Activated CD4-positive, alpha-beta T cell treated with anti-CD3 and anti-CD28 coated beads for 36 hours (primary cell): Measurements from ENCODE around the gene DENND2D. TPM values are rescaled to one million over a fixed set of nuclear protein-coding genes. Genes with fewer than 3 reads are reported as not detected.
A peak's percentile ranks its signal among the peaks of the same experiment; 100 is the strongest.

ENCODE experiments used
- ATAC-seq: fragments of 200-7000 bp; cut with Tn5 transposase; one replicate; pipeline ENCODE4 v1.10.0; 2021; ENCODE audit warnings: mild to moderate bottlenecking, moderate library complexity
- CTCF ChIA-PET: fragments of 350-600 bp; sonication (Branson Sonifier 250); formaldehyde crosslinking; loops from one replicate; lab custom pipeline; 2021; ENCODE audit warnings: antibody characterized with exemption; lab: Charles Lee
- POLR2A ChIA-PET: fragments of 350-600 bp; sonication (Branson Sonifier 250); formaldehyde crosslinking; loops from one replicate; lab custom pipeline; 2021; ENCODE audit warnings: antibody characterized with exemption, inconsistent platforms; lab: Charles Lee
- DNase-seq: peaks from one replicate; pipeline ENCODE4 v3.0.0-alpha.2; 2020
- H3K27ac Mint-ChIP-seq: one replicate; pipeline ENCODE4 v1.8.0; 2021; ENCODE audit warnings: mixed read lengths
- H3K27me3 Mint-ChIP-seq: one replicate; pipeline ENCODE4 v1.8.0; 2021; ENCODE audit warnings: mixed read lengths
- H3K36me3 Mint-ChIP-seq: one replicate; pipeline ENCODE4 v1.8.0; 2021; ENCODE audit warnings: low read depth, mixed read lengths
- H3K4me1 Mint-ChIP-seq: one replicate; pipeline ENCODE4 v1.8.0; 2021; ENCODE audit warnings: mixed read lengths
- H3K4me3 Mint-ChIP-seq: one replicate; pipeline ENCODE4 v1.8.0; 2021; ENCODE audit warnings: mild to moderate bottlenecking, moderate library complexity, mixed read lengths
- H3K9me3 Mint-ChIP-seq: one replicate; pipeline ENCODE4 v1.8.0; 2021; ENCODE audit warnings: low read depth, mixed read lengths
- intact Hi-C, 2 experiments: fragments of 100-400 bp; cut with DNase I in 1 of 2; cut with micrococcal nuclease in 1 of 2; formaldehyde crosslinking; loops; one replicate each; pipeline versions ENCODE4 v1.14.2 to v1.15.1; 2022 to 2024; cut with DNase I, micrococcal nuclease
- total RNA-seq, 2 experiments: library from RNA; stranded (reverse); gene quantifications; one replicate each; pipeline ENCODE4 v1.2.3, GENCODE V29; 2021

The DENND2D gene, protein sequence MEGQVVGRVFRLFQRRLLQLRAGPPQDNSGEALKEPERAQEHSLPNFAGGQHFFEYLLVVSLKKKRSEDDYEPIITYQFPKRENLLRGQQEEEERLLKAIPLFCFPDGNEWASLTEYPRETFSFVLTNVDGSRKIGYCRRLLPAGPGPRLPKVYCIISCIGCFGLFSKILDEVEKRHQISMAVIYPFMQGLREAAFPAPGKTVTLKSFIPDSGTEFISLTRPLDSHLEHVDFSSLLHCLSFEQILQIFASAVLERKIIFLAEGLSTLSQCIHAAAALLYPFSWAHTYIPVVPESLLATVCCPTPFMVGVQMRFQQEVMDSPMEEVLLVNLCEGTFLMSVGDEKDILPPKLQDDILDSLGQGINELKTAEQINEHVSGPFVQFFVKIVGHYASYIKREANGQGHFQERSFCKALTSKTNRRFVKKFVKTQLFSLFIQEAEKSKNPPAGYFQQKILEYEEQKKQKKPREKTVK
- 100 to 1,000 TPM; 174 to 190 TPM for total RNA-seq

DNA sequence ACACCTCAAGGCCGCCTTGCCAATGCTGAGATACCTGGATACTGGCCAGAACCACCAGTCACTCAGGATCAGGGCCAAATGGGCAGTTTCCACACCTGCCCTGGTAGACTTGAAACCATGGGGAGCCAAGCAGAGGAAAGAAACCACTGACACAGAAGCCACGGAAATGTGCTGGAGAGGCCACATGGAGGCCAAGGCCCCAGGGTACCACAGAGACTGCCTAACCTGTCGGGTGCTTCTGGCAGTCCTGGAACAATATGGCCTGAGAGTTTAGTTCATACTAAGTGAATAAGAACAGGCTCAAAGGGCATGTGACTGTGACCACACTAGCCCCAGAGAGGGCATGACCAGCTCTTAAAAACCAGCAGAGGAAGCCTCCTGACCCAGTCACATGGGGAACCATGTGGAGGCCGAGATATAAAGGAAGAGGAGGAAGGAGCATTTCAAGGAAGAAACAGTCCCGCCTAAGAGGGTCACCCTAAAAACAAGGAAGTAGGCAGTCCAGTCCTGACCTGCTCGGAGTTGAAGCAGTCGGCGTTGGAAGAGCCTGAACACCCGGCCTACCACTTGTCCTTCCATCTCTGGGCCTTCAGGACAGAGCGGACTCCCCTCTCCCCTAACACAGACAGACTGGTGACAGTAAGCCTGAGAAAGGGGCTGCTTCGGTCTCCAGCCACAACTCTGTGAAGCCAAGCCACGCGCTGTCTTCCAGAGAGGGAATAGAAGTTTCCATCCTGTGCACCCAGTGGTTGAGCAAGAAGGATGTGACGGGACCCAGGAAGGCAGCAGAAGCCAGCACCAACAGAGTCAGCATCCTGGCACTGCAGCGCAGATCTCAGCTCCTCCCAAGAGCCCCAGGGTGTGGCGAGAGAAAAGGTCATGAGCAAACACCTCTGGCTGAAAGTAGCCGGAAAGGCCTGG, at the start of gene DENND2D:
DENND2D (minus strand) TSS at position 766 of the 921 bp plus-strand sequence; CDS start at position 579, 187 bp downstream.
- H3K27me3 Mint-ChIP-seq = no peaks in the 10 kb centered on the region
- ChIA-PET POLR2A (interaction anchor here (0.6 to 2.7 kb wide), 5 partner anchors 9 to 46 kb away, joined by 4 to 19 read pairs (median 5); no protein-coding TSS in a partner anchor), CTCF (interaction anchor here (1.0 to 9.1 kb wide), 5 partner anchors 9 to 240 kb away, joined by 3 to 115 read pairs (median 6); no protein-coding TSS in a partner anchor)
- peaks cover 55% of the 10 kb centered on the region for H3K36me3 Mint-ChIP-seq
- intact Hi-C loops = loop anchor here (1.0 to 5.0 kb wide), 9 partner anchors 9 to 557 kb away; partner anchors contain the start of genes ATP5PB (in 1 of the 2), CEPT1 (in 1 of the 2), DDX20 (in 1 of the 2) and DRAM2 (in 1 of the 2)
- H3K9me3 Mint-ChIP-seq = no peaks in the 10 kb centered on the region
- peak within 1 kb of the TSS; percentile 98 for H3K27ac Mint-ChIP-seq
- DNase-seq = peak; percentile 84
- peaks cover 61% of the 10 kb centered on the region for H3K4me1 Mint-ChIP-seq
- peak; percentile 74 for ATAC-seq
- H3K4me3 Mint-ChIP-seq = peak within 1 kb of the TSS; percentile 96

GRCh38 chr1:111249960-111250359, 49.5 kb upstream of the DENND2D start:
- Mint-ChIP-seq H3K4me3 (no peak overlapping the region), H3K9me3 (no peaks in the 10 kb centered on the region), H3K27ac (no peak overlapping the region), H3K4me1 (peaks cover 16% of the 10 kb centered on the region), H3K36me3 (no peaks in the 10 kb centered on the region), H3K27me3 (no peaks in the 10 kb centered on the region)
- ChIA-PET CTCF (interaction anchor here (0.6 to 1.7 kb wide), 3 partner anchors 8 to 314 kb away, joined by 3 to 5 read pairs (median 3); no protein-coding TSS in a partner anchor), POLR2A (interaction anchor here (0.6 kb wide), 1 partner anchor 13 kb away, joined by 3 read pairs; no protein-coding TSS in a partner anchor)
- no peak for DNase-seq
- intact Hi-C loops = no loop called here
- no peak for ATAC-seq

DNA sequence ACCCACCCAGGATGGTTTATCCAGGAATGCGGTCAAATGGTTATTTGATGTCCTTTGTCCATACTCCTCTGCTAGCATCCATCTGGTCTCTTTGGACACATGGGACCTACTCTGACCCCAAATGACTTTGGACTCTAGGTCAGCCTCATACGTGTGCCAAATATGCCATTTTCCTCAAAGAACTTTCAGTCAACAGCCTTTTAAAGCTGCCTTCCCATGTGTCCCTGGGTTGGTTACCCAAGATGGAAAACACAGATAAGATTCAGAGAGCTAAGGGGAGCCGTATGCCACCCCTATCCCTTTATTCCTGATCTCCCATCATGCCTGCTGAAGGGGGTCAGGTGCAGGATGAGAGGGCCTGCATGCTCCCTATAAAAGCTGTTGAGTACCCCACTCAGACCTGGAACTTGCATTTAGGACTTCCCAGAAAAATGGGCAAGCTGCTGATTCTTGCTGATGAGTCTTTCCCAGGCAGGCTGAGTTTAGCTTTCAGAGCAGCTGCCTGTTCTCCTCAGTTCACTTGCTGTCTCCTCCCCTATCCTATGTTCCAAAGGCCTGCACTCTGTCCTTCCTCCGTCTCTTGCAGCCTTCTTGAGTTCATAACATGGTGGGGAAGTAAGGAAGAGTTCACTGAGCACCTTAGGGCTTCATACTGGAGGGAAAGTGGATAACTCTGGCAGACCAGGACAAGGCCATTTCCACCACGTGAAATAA, 46.8 kb upstream of the DENND2D start:
- no peaks in the 10 kb centered on the region for H3K9me3 Mint-ChIP-seq
- H3K27ac Mint-ChIP-seq = no peak overlapping the region

GRCh38 chr1:111242805-111243523, 42.5 kb upstream of the DENND2D start:
- no peaks in the 10 kb centered on the region for H3K27me3 Mint-ChIP-seq
- intact Hi-C loops = no loop called here
- H3K4me1 Mint-ChIP-seq = no peaks in the 10 kb centered on the region
- peaks cover 2% of the 10 kb centered on the region for H3K36me3 Mint-ChIP-seq
- ChIA-PET CTCF (interaction anchor here (1.2 kb wide), 1 partner anchor 157 kb away, joined by 5 read pairs; no protein-coding TSS in a partner anchor), POLR2A (no interaction called here)
- no peak for DNase-seq
- H3K4me3 Mint-ChIP-seq = no peak overlapping the region
- ATAC-seq = no peak
- H3K27ac Mint-ChIP-seq = no peak overlapping the region
- H3K9me3 Mint-ChIP-seq = no peaks in the 10 kb centered on the region

More for the DNA sequence above, 46.8 kb upstream of the DENND2D start:
- no peak for DNase-seq
- Mint-ChIP-seq H3K4me3 (no peak overlapping the region), H3K27me3 (no peaks in the 10 kb centered on the region), H3K4me1 (peaks cover 13% of the 10 kb centered on the region), H3K36me3 (no peaks in the 10 kb centered on the region)
- no peak for ATAC-seq
- CTCF ChIA-PET = interaction anchor here (0.8 kb wide), 1 partner anchor 25 kb away, joined by 3 read pairs; no protein-coding TSS in a partner anchor
- intact Hi-C loops = no loop called here
- POLR2A ChIA-PET = no interaction called here

- no peaks in the 10 kb centered on the region for H3K27me3 Mint-ChIP-seq
- POLR2A ChIA-PET = no interaction called here
- no peak overlapping the region for H3K4me3 Mint-ChIP-seq
Measured at GRCh38 chr1:111241797-111242196, 41.4 kb upstream of the DENND2D start.

DNA sequence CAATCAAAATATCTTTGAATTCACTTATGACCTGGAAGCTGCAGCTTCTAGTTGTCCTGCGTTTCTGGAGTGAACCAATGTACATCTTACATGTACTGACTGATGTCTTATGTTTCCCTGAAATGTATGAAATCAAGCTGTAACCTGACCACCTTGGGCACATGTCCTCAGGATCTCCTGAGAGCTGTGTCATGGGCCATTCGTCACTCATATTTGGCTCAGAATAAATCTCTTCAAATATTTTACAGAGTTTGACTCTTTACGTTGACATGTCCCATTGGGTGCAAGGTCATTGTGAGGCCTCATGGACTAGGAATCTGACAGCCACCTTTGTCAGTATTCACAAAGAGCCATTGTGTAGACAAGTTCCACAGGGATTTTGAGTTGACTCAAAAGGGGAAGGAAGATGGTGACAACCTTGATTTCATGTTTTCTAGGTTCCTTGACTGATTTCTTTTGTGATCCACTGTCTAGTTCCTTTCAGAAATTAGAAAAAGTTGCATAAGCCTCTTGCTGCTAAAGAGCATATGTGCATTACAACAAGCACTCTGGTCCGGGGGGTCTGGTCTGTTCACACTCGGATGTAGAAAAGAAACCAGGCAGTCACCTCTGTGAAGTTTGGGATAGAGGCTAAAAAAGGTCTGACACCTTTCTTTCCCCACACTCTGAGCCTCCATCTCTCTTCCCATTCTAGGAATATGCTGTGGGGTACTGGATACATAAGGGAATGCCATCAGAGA, 37.8 kb upstream of the DENND2D start:
- DNase-seq = no peak
- H3K4me3 Mint-ChIP-seq = no peak overlapping the region
- peaks cover 4% of the 10 kb centered on the region for H3K36me3 Mint-ChIP-seq
- peaks cover 10% of the 10 kb centered on the region for H3K4me1 Mint-ChIP-seq
- ChIA-PET POLR2A (no interaction called here), CTCF (no interaction called here)
- H3K27ac Mint-ChIP-seq = no peak overlapping the region
- no peak for ATAC-seq
- no peaks in the 10 kb centered on the region for H3K27me3 Mint-ChIP-seq
- intact Hi-C loops = no loop called here
- H3K9me3 Mint-ChIP-seq = no peaks in the 10 kb centered on the region

More at GRCh38 chr1:111241797-111242196, 41.4 kb upstream of the DENND2D start:
- Mint-ChIP-seq H3K9me3 (no peaks in the 10 kb centered on the region), H3K4me1 (no peaks in the 10 kb centered on the region), H3K36me3 (peaks cover 2% of the 10 kb centered on the region), H3K27ac (no peak overlapping the region)
- DNase-seq (no peak), ATAC-seq (no peak)
- CTCF ChIA-PET = interaction anchor here (0.9 to 1.2 kb wide), 2 partner anchors 8 to 158 kb away, joined by 5 read pairs; no protein-coding TSS in a partner anchor
- intact Hi-C loops = no loop called here

DNA sequence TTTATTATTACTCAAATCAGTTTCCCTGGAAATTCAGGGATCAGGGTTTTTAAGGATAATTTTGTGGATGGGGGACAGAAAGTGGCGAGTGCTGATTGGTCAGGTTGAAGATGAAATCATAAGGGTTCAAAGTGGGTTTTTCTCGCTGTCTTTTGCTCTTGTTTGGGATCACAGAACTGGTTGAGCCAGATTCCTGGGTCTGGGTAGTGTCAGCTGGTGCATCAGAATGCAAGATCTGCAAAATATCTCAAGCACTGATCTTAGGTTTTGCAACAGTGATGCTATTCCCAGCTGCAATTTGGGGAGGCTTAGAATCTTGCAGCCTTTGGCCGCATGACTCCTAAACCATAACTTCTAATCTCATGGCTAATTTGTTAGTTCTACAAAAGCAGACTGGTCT, 36.4 kb upstream of the DENND2D start:
- intact Hi-C loops = no loop called here
- CTCF ChIA-PET = interaction anchor here (0.6 to 1.2 kb wide), 3 partner anchors 12 to 277 kb away, joined by 3 to 6 read pairs (median 3); no protein-coding TSS in a partner anchor
- Mint-ChIP-seq H3K4me1 (peaks cover 22% of the 10 kb centered on the region), H3K27ac (no peak overlapping the region), H3K9me3 (no peaks in the 10 kb centered on the region), H3K27me3 (no peaks in the 10 kb centered on the region), H3K4me3 (no peak overlapping the region), H3K36me3 (peaks cover 4% of the 10 kb centered on the region)
- DNase-seq (no peak), ATAC-seq (no peak)
- POLR2A ChIA-PET = interaction anchor here (0.6 to 0.7 kb wide), 2 partner anchors 14 to 123 kb away, joined by 3 to 13 read pairs; no protein-coding TSS in a partner anchor

- ChIA-PET POLR2A (interaction anchor here (0.7 kb wide), 1 partner anchor 123 kb away, joined by 13 read pairs; no protein-coding TSS in a partner anchor), CTCF (interaction anchor here (0.6 to 2.1 kb wide), 3 partner anchors 11 to 278 kb away, joined by 3 to 6 read pairs (median 6); no protein-coding TSS in a partner anchor)
- H3K4me3 Mint-ChIP-seq = no peak overlapping the region
- H3K9me3 Mint-ChIP-seq = no peaks in the 10 kb centered on the region
- DNase-seq = no peak
- peaks cover 4% of the 10 kb centered on the region for H3K36me3 Mint-ChIP-seq
- intact Hi-C loops = no loop called here
- no peak for ATAC-seq
- no peaks in the 10 kb centered on the region for H3K27me3 Mint-ChIP-seq
- peaks cover 26% of the 10 kb centered on the region for H3K4me1 Mint-ChIP-seq
- no peak overlapping the region for H3K27ac Mint-ChIP-seq
Measured at GRCh38 chr1:111236379-111236778, 35.9 kb upstream of the DENND2D start.

GRCh38 chr1:111234866-111235265, 34.4 kb upstream of the DENND2D start:
- H3K36me3 Mint-ChIP-seq = peaks cover 2% of the 10 kb centered on the region
- ATAC-seq = peak; percentile 85
- CTCF ChIA-PET = interaction anchor here (0.7 to 2.1 kb wide), 4 partner anchors 12 to 204 kb away, joined by 3 to 6 read pairs (median 3); no protein-coding TSS in a partner anchor

More at GRCh38 chr1:111234866-111235265, 34.4 kb upstream of the DENND2D start:
- no peaks in the 10 kb centered on the region for H3K9me3 Mint-ChIP-seq
- no peak overlapping the region for H3K4me3 Mint-ChIP-seq
- no peak for DNase-seq
- peaks cover 38% of the 10 kb centered on the region for H3K4me1 Mint-ChIP-seq
- POLR2A ChIA-PET = no interaction called here
- H3K27ac Mint-ChIP-seq = no peak overlapping the region
- intact Hi-C loops = no loop called here
- H3K27me3 Mint-ChIP-seq = no peaks in the 10 kb centered on the region
